GM23338 (cell line): ENCODE data around the gene KRTAP10-1. TPM values are rescaled to one million over a fixed set of nuclear protein-coding genes. Genes with fewer than 3 reads are reported as not detected.

Experiments used
- ATAC-seq: fragments of 200-7000 bp; cut with Tn5 transposase; 3 replicates; pipeline ENCODE4 v1.9.1; 2020
- DNase-seq: peaks from one replicate; pipeline ENCODE4 v3.0.0-alpha.2; 2015; ENCODE audit warnings: low spot score
- H2AFZ ChIP-seq: fragments of 200-600 bp; sonication (generic); 2 replicates; pipeline ENCODE4 v1.8.0; 2016; ENCODE audit warnings: antibody characterized with exemption, mild to moderate bottlenecking, moderate library complexity
- H3F3A ChIP-seq: fragments of 200-600 bp; sonication (generic); replicated peaks from 2 replicates; pipeline ENCODE4 v1.8.0; 2017; ENCODE audit warnings: antibody characterized with exemption, mixed run types, low read depth
- H3K27ac ChIP-seq: fragments of 200-600 bp; sonication (generic); 2 replicates; pipeline ENCODE4 v1.6.1; 2016; ENCODE audit warnings: low read depth
- H3K27me3 ChIP-seq: fragments of 200-600 bp; sonication (generic); 2 replicates; pipeline ENCODE4 v1.8.0; 2016; ENCODE audit warnings: mild to moderate bottlenecking, mixed run types, moderate library complexity; ENCODE audit not compliant: insufficient read depth
- H3K36me3 ChIP-seq: fragments of 200-600 bp; sonication (generic); 2 replicates; pipeline ENCODE4 v1.8.0; 2016; ENCODE audit warnings: mild to moderate bottlenecking; ENCODE audit not compliant: insufficient read depth
- H3K4me1 ChIP-seq: fragments of 200-600 bp; sonication (generic); 2 replicates; pipeline ENCODE4 v1.8.0; 2016; ENCODE audit warnings: mild to moderate bottlenecking, moderate library complexity; ENCODE audit not compliant: insufficient read depth
- H3K4me2 ChIP-seq: fragments of 200-600 bp; sonication (generic); 2 replicates; pipeline ENCODE4 v1.7.1; 2017; ENCODE audit warnings: mixed run types
- H3K4me3 ChIP-seq: fragments of 200-600 bp; sonication (generic); 2 replicates; pipeline ENCODE4 v1.6.1; 2016; ENCODE audit warnings: mixed run types
- H3K79me2 ChIP-seq: fragments of 200-600 bp; sonication (generic); replicated peaks from 2 replicates; pipeline ENCODE4 v1.8.0; 2017; ENCODE audit warnings: mild to moderate bottlenecking; ENCODE audit not compliant: insufficient read depth
- H3K9me2 ChIP-seq: fragments of 200-600 bp; sonication (generic); 2 replicates; pipeline ENCODE4 v1.8.0; 2017; ENCODE audit not compliant: insufficient read depth
- H4K20me1 ChIP-seq: fragments of 200-600 bp; sonication (generic); replicated peaks from 2 replicates; pipeline ENCODE4 v1.8.0; 2017; ENCODE audit warnings: mild to moderate bottlenecking; ENCODE audit not compliant: insufficient read depth
- H3K27ac Mint-ChIP-seq: 2 replicates; pipeline ENCODE4 v1.8.0; 2020; ENCODE audit warnings: inconsistent platforms, mild to moderate bottlenecking, moderate library complexity, mixed read lengths
- H3K27me3 Mint-ChIP-seq: 3 replicates; pipeline ENCODE4 v1.8.0; 2022; ENCODE audit warnings: low read depth, mild to moderate bottlenecking, moderate library complexity, mixed read lengths, inconsistent platforms; ENCODE audit not compliant: insufficient read depth, poor library complexity
- H3K36me3 Mint-ChIP-seq: 3 replicates; pipeline ENCODE4 v1.8.0; 2021; ENCODE audit warnings: low read depth, mild to moderate bottlenecking, inconsistent platforms, moderate library complexity, mixed read lengths
- H3K4me1 Mint-ChIP-seq: 3 replicates; pipeline ENCODE4 v1.8.0; 2020; ENCODE audit warnings: mild to moderate bottlenecking, inconsistent platforms, mixed read lengths
- H3K4me3 Mint-ChIP-seq: 3 replicates; pipeline ENCODE4 v1.8.0; 2021; ENCODE audit warnings: moderate library complexity, mild to moderate bottlenecking, inconsistent platforms, mixed read lengths
- H3K9me3 Mint-ChIP-seq: 3 replicates; pipeline ENCODE4 v1.8.0; 2020; ENCODE audit warnings: moderate library complexity, mild to moderate bottlenecking, inconsistent platforms, mixed read lengths
- CREB1 ChIP-seq: fragments of 250-450 bp; sonication (Bioruptor Pico); IDR thresholded peaks from 2 replicates; pipeline ENCODE4 v1.5.0; 2020; ENCODE audit warnings: low read depth, mild to moderate bottlenecking, moderate library complexity
- ETS1 ChIP-seq: IDR thresholded peaks from 2 replicates; pipeline ENCODE4 v1.6.1; 2016; ENCODE audit warnings: antibody characterized with exemption
- EZH2 ChIP-seq: fragments of 200-600 bp; sonication (generic); IDR thresholded peaks from one replicate; pipeline ENCODE4 v1.8.0; 2017; ENCODE audit warnings: antibody characterized with exemption, mild to moderate bottlenecking, low read depth; ENCODE audit not compliant: unreplicated experiment
- EZH2phosphoT487 ChIP-seq: fragments of 200-600 bp; sonication (generic); IDR thresholded peaks from one replicate; pipeline ENCODE4 v1.8.1; 2018; ENCODE audit warnings: antibody characterized with exemption; ENCODE audit not compliant: unreplicated experiment
- JUNB ChIP-seq: IDR thresholded peaks from one replicate; pipeline ENCODE4 v1.6.1; 2016; ENCODE audit warnings: antibody characterized with exemption; ENCODE audit not compliant: unreplicated experiment
- NANOG ChIP-seq: IDR thresholded peaks from 2 replicates; pipeline ENCODE4 v1.6.1; 2016; ENCODE audit warnings: antibody characterized with exemption, borderline replicate concordance
- POLR2AphosphoS5 ChIP-seq: IDR thresholded peaks from 2 replicates; pipeline ENCODE4 v1.6.1; 2016; ENCODE audit warnings: antibody characterized with exemption, low read depth
- REST ChIP-seq: IDR thresholded peaks from one replicate; pipeline ENCODE4 v1.6.1; 2018; ENCODE audit warnings: antibody characterized with exemption; ENCODE audit not compliant: unreplicated experiment
- STAT1 ChIP-seq: IDR thresholded peaks from one replicate; pipeline ENCODE4 v1.6.1; 2016; ENCODE audit warnings: antibody characterized with exemption; ENCODE audit not compliant: unreplicated experiment
- ZNF331 ChIP-seq: fragments of 250-450 bp; sonication (Bioruptor Pico); IDR thresholded peaks from 2 replicates; pipeline ENCODE4 v1.5.0; 2020; ENCODE audit warnings: low read depth, mild to moderate bottlenecking, moderate library complexity
- polyA plus RNA-seq: library from polyadenylated mRNA; unstranded; fragments of >200 nt; fragmentation: Nextera tagmentation; extraction: Ambion mirVana; gene quantifications from 2 replicates; pipeline ENCODE4 v1.2.1, GENCODE V29; 2016
- total RNA-seq: library from RNA; depleted of rRNA; stranded (reverse); fragments of >200 nt; shearing (Covaris generic); gene quantifications from 2 replicates; pipeline ENCODE4 v1.2.3, GENCODE V29; 2014
- TF ChIP-seq, protein P1 (sequence below): fragments of 250-450 bp; sonication (Bioruptor Pico); IDR thresholded peaks from 2 replicates; pipeline ENCODE4 v1.5.0; 2020; ENCODE audit warnings: mild to moderate bottlenecking, moderate library complexity
- TF ChIP-seq, protein P2 (sequence below), 2 experiments: fragments of 200-600 bp in 1 of 2; sonication (generic) in 1 of 2; conservative IDR thresholded peaks; 2 replicates each; pipeline versions ENCODE4 v1.5.1 to v1.6.1; 2016 to 2017; ENCODE audit warnings: antibody characterized with exemption in 2 of 2, low read depth in 2 of 2, mild to moderate bottlenecking in 2 of 2, moderate library complexity in 1 of 2

Gene KRTAP10-1
- total and polyA plus RNA-seq, 2 experiments from 2014 or later = not detected

GRCh38 chr21:44552681-44553080 is 12.7 kb upstream of the KRTAP10-1 start:
- Histone ChIP-seq H3K27me3 (no peaks in the 10 kb centered on the region), H3F3A (0 out of 2 replicates have a peak, but pooled peaks cover 2% of the 10 kb centered on the region), H3K79me2 (no peaks in the 10 kb centered on the region), H3K36me3 (no peaks in the 10 kb centered on the region), H3K4me2 (no peak overlapping the region), H3K27ac (no peak overlapping the region), H4K20me1 (no peaks in the 10 kb centered on the region), H3K4me1 (peaks cover 27% of the 10 kb centered on the region), H3K4me3 (no peak overlapping the region), H2AFZ (no peak overlapping the region), H3K9me2 (no peaks in the 10 kb centered on the region)
- TF ChIP-seq ZNF331 (CRISPR knock-in tag) (no peak), ETS1 (no peak), REST (no peak), STAT1 (no peak), NANOG (no peak), EZH2phosphoT487 (no peak), POLR2AphosphoS5 (no peak), CREB1 (CRISPR knock-in tag) (no peak), EZH2 (no peak), JUNB (no peak)
- TF ChIP-seq, protein P1, sequence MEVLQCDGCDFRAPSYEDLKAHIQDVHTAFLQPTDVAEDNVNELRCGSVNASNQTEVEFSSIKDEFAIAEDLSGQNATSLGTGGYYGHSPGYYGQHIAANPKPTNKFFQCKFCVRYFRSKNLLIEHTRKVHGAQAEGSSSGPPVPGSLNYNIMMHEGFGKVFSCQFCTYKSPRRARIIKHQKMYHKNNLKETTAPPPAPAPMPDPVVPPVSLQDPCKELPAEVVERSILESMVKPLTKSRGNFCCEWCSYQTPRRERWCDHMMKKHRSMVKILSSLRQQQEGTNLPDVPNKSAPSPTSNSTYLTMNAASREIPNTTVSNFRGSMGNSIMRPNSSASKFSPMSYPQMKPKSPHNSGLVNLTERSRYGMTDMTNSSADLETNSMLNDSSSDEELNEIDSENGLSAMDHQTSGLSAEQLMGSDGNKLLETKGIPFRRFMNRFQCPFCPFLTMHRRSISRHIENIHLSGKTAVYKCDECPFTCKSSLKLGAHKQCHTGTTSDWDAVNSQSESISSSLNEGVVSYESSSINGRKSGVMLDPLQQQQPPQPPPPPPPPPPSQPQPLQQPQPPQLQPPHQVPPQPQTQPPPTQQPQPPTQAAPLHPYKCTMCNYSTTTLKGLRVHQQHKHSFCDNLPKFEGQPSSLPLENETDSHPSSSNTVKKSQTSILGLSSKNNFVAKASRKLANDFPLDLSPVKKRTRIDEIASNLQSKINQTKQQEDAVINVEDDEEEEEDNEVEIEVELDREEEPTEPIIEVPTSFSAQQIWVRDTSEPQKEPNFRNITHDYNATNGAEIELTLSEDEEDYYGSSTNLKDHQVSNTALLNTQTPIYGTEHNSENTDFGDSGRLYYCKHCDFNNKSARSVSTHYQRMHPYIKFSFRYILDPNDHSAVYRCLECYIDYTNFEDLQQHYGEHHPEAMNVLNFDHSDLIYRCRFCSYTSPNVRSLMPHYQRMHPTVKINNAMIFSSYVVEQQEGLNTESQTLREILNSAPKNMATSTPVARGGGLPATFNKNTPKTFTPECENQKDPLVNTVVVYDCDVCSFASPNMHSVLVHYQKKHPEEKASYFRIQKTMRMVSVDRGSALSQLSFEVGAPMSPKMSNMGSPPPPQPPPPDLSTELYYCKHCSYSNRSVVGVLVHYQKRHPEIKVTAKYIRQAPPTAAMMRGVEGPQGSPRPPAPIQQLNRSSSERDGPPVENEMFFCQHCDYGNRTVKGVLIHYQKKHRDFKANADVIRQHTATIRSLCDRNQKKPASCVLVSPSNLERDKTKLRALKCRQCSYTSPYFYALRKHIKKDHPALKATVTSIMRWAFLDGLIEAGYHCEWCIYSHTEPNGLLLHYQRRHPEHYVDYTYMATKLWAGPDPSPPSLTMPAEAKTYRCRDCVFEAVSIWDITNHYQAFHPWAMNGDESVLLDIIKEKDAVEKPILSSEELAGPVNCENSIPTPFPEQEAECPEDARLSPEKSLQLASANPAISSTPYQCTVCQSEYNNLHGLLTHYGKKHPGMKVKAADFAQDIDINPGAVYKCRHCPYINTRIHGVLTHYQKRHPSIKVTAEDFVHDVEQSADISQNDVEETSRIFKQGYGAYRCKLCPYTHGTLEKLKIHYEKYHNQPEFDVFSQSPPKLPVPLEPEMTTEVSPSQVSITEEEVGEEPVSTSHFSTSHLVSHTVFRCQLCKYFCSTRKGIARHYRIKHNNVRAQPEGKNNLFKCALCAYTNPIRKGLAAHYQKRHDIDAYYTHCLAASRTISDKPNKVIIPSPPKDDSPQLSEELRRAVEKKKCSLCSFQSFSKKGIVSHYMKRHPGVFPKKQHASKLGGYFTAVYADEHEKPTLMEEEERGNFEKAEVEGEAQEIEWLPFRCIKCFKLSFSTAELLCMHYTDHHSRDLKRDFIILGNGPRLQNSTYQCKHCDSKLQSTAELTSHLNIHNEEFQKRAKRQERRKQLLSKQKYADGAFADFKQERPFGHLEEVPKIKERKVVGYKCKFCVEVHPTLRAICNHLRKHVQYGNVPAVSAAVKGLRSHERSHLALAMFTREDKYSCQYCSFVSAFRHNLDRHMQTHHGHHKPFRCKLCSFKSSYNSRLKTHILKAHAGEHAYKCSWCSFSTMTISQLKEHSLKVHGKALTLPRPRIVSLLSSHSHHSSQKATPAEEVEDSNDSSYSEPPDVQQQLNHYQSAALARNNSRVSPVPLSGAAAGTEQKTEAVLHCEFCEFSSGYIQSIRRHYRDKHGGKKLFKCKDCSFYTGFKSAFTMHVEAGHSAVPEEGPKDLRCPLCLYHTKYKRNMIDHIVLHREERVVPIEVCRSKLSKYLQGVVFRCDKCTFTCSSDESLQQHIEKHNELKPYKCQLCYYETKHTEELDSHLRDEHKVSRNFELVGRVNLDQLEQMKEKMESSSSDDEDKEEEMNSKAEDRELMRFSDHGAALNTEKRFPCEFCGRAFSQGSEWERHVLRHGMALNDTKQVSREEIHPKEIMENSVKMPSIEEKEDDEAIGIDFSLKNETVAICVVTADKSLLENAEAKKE (CRISPR knock-in tag) = no peak
- TF ChIP-seq, protein P2, sequence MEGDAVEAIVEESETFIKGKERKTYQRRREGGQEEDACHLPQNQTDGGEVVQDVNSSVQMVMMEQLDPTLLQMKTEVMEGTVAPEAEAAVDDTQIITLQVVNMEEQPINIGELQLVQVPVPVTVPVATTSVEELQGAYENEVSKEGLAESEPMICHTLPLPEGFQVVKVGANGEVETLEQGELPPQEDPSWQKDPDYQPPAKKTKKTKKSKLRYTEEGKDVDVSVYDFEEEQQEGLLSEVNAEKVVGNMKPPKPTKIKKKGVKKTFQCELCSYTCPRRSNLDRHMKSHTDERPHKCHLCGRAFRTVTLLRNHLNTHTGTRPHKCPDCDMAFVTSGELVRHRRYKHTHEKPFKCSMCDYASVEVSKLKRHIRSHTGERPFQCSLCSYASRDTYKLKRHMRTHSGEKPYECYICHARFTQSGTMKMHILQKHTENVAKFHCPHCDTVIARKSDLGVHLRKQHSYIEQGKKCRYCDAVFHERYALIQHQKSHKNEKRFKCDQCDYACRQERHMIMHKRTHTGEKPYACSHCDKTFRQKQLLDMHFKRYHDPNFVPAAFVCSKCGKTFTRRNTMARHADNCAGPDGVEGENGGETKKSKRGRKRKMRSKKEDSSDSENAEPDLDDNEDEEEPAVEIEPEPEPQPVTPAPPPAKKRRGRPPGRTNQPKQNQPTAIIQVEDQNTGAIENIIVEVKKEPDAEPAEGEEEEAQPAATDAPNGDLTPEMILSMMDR (conservative IDR thresholded peaks at IDR 0.05; ENCODE audit: low read depth in 2 of 2) = no peak
- no peak overlapping the region for H3K4me3 Mint-ChIP-seq
- DNase-seq (no peak), ATAC-seq (no peak)
- H3K27me3 Mint-ChIP-seq = peaks cover 19% of the 10 kb centered on the region
- H3K36me3 Mint-ChIP-seq = peaks cover 1% of the 10 kb centered on the region
- peaks cover 1% of the 10 kb centered on the region; the same call in 2 of the 3 replicates for H3K9me3 Mint-ChIP-seq
- peaks cover 53% of the 10 kb centered on the region for H3K4me1 Mint-ChIP-seq
- no peak overlapping the region for H3K27ac Mint-ChIP-seq
